GM12873 (cell line): ENCODE results near the gene DNAJC1.

ENCODE experiments used
- TF ChIP-seq, protein P1 (sequence below): IDR thresholded peaks from 2 replicates; pipeline ENCODE4 v1.5.1; 2012; ENCODE audit warnings: low read depth, mild to moderate bottlenecking, moderate library complexity, low read length, control low read depth; ENCODE audit not compliant: insufficient read depth; ENCODE audit errors: missing control alignments

DNAJC1 gene

DNA sequence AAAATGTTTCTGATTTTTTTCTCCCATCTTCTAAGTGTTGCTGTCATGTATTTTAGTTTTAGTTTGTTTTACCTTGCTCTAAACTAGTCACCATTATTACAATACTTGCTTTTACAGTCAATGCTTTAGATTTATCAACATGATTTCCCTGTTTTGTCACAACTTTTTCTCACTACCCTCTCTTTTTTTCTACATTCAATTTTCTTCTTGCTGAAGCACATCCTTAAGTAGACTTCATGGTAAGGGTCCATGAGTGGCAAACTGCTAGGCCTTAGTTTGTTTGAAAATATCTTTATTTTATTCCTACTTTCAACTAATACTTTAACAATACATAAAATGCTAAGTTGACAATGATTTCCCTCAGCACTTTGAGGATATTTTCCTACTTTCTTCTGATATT is 173.5 kb downstream of the DNAJC1 start:
- TF ChIP-seq, protein P1, sequence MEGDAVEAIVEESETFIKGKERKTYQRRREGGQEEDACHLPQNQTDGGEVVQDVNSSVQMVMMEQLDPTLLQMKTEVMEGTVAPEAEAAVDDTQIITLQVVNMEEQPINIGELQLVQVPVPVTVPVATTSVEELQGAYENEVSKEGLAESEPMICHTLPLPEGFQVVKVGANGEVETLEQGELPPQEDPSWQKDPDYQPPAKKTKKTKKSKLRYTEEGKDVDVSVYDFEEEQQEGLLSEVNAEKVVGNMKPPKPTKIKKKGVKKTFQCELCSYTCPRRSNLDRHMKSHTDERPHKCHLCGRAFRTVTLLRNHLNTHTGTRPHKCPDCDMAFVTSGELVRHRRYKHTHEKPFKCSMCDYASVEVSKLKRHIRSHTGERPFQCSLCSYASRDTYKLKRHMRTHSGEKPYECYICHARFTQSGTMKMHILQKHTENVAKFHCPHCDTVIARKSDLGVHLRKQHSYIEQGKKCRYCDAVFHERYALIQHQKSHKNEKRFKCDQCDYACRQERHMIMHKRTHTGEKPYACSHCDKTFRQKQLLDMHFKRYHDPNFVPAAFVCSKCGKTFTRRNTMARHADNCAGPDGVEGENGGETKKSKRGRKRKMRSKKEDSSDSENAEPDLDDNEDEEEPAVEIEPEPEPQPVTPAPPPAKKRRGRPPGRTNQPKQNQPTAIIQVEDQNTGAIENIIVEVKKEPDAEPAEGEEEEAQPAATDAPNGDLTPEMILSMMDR: no peak

DNA sequence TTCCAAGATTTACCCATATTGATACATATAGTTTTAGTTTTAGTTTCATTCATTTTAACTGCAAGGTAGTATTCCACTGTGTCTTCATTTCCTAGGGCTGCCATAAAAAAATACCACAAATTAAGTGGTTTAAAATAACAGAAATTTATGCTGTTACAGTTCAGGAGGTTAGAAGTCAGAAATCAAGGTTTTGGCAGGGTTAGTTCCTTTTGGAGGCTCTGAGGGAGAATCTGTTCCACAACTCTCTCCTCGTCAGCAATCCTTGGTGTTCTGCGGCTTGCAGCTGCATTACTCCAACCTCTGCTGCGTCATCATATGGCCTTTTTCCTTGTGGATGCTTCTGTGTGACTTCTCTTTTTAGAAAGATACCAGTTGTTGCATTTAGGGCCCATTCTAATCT is 176.2 kb downstream of the DNAJC1 start:
- TF ChIP-seq, protein P1: no peak

DNA sequence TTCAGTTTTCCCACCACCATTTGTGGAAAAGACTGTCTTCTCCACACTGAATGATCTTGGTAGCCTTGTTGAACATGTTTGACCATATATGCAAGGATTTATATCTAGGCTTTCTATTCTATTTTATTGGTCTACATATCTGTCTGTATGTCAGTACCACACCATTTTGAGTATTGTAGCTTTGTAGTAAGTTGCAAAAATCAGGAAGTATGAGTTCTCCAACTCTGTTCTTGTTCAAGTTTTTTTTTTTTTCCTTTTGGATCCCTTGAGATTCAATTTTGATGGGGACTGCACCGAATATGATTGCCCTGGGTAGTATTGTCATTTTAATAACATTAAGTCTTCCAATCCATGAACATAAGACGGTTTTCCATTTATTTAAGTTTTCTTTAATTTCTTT is 176.8 kb downstream of the DNAJC1 start:
- TF ChIP-seq, protein P1: no peak

DNA sequence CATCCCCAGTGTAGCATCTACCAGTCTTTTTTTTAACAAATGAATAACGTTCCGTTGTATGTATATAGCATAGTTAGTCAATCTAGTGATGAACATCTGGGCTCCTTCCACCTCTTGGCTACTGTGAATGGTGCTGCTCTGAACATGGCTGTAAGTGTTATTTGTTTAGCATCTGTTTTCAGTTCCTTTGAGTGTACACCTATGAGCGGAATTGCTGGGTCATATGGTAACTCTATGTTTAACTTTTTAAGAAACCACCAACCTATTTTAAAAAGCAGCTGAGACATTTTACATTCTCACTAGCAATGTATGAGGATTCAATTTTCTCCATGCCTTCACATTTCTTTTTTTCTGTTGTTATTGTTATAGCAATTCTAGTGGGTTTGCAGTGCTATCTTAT is 178.2 kb downstream of the DNAJC1 start:
- TF ChIP-seq, protein P1: no peak

DNA sequence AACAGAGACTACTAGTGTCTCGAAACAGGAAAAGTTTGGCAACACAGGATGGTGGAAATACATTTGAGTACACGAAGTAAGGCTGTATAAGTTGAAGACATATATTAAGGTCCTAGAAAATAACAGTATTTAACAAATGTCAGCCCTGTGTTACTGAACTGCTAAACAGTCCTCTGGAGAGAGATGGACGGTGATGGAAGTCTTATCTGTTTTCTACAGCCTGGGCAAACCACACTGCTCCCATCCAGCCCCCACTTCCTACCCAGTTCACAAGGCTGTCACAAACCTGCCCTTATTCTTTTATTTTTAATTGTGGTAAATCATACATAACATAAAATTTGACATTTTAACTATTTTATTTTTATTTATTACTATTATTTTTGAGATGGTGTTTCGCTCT is 179.1 kb downstream of the DNAJC1 start:
- TF ChIP-seq, protein P1: no peak

DNA sequence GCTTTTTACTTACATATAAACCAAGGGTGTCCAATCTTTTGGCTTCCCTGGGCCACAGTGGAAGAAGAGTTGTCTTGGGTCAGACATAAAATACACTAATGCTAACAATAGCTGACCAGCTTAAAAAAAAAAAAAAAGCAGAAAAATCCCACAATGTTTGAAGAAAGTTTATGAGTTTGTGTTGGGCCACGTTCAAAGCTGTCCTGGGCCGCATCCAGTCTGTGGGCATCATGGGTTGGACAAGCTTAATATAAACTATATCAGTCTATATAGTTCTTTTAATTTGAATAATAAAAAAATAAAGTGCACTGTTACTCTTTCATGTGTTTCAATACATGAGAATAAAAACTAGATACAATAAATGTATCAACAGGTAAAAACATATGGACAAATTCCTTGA is 179.9 kb downstream of the DNAJC1 start:
- TF ChIP-seq, protein P1: no peak

DNA sequence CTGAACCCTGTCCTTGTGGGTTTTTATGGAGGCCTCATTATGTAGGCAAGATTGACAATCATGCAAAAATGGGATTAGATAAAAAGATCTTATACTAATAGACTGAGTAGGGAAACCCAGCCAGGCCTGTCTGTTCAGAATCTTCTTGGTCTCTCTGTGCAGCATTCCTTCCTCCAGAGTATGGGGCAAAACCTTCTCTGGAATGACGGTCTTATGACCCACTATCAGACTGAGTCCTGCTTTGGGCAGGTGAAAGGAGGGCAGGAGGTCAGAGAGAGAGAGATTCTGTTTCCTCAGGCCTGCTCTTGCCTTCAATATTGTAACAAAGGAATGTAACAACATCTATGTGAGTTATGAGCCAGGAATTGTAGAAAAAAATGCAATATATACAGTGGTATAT is 182.6 kb downstream of the DNAJC1 start:
- TF ChIP-seq, protein P1: no peak

DNA sequence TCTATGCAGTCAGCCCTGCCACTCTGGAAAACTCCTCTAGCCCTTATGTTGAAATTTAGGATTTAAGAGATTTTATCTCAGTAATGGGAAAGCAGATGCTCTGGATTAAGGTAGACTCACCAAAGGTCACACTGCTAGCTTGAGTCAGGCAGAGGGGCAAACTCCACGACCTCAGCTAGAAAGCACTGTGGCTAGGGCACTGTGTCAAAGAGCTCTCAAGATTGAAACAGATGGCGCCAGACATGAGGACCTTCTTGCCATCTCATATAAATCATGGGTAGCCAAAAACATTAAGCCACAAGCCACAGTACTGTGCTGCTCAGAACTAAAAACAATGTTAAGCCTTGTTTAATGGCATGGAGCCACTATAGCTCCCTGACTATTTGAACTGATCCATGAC is 188.7 kb downstream of the DNAJC1 start:
- TF ChIP-seq, protein P1: no peak
